ENCODE results near the gene BANP.
"Not testable (repeated sequence)": the region's sequence is repeated elsewhere in the genome, so short reads cannot be mapped to it uniquely, and the experiment has no call there.

The BANP gene

GRCh38 chr16:87926246-87927194 is 24.7 kb upstream of the BANP start:
- no peak for FAIRE-seq

- no peak for FAIRE-seq
Measured at GRCh38 chr16:87927195-87927562, 24.1 kb upstream of the BANP start.

- FAIRE-seq: no peak
Measured at GRCh38 chr16:87929986-87930385, 21.2 kb upstream of the BANP start.

GRCh38 chr16:87930456-87930855 is 20.8 kb upstream of the BANP start:
- FAIRE-seq: no peak

GRCh38 chr16:87931504-87931903 is 19.7 kb upstream of the BANP start:
- FAIRE-seq: no peak

GRCh38 chr16:87932475-87933139 is 18.6 kb upstream of the BANP start:
- FAIRE-seq: not testable (repeated sequence)

GRCh38 chr16:87933140-87933495 is 18.1 kb upstream of the BANP start:
- FAIRE-seq: no peak

GRCh38 chr16:87934752-87935425 is 16.3 kb upstream of the BANP start:
- FAIRE-seq: not testable (repeated sequence)

GRCh38 chr16:87936016-87936374 is 15.2 kb upstream of the BANP start:
- not testable (repeated sequence) for FAIRE-seq

GRCh38 chr16:87936375-87937230 is 14.6 kb upstream of the BANP start, which contains the start of gene CA5A:
CA5A (minus strand) TSS chr16:87936529; CDS start chr16:87936450, 79 bp downstream.
- no peak for FAIRE-seq

- FAIRE-seq: not testable (repeated sequence)
Measured at GRCh38 chr16:87937231-87937542, 14.0 kb upstream of the BANP start.

GRCh38 chr16:87938412-87938949 is 12.8 kb upstream of the BANP start:
- no peak for FAIRE-seq

GRCh38 chr16:87939562-87940423 is 11.4 kb upstream of the BANP start:
- FAIRE-seq: no peak

GRCh38 chr16:87942680-87943079 is 8.6 kb upstream of the BANP start:
- no peak for FAIRE-seq

GRCh38 chr16:87945351-87946042 is 5.7 kb upstream of the BANP start:
- FAIRE-seq: no peak

- FAIRE-seq: no peak
Measured at GRCh38 chr16:87946596-87947347, 4.5 kb upstream of the BANP start.

GRCh38 chr16:87947356-87948118 is 3.7 kb upstream of the BANP start:
- FAIRE-seq: no peak

- no peak for FAIRE-seq
Measured at GRCh38 chr16:87948119-87948545, 3.1 kb upstream of the BANP start.

GRCh38 chr16:87948735-87949070 is 2.5 kb upstream of the BANP start:
- FAIRE-seq: no peak
